Heart right ventricle (tissue), 16 donors: ENCODE measurements around the gene CNOT11. TPM values are rescaled to one million over a fixed set of nuclear protein-coding genes. Genes with fewer than 3 reads are reported as not detected.
A peak's percentile ranks its signal among the peaks of the same experiment; 100 is the strongest.
"Not testable (repeated sequence)": the region's sequence is repeated elsewhere in the genome, so short reads cannot be mapped to it uniquely, and the experiment has no call there.

Experiments used
- ATAC-seq, 8 donors: fragments of 200-7000 bp; cut with Tn5 transposase; one replicate each; pipeline ENCODE4 v1.9.1; 2020; ENCODE audit warnings: mild to moderate bottlenecking in 8 of 8, moderate library complexity in 8 of 8, moderate number of reproducible peaks in 1 of 8
- DNase-seq, 2 donors: peaks; one replicate each; pipeline ENCODE4 v3.0.0-alpha.2; 2020
- H3K27ac ChIP-seq, 10 donors: fragments of 200-600 bp; sonication (generic) in 2 of 10; one replicate each; pipeline versions ENCODE4 v1.5.0 to v1.8.0; 2020 to 2022; ENCODE audit warnings: mild to moderate bottlenecking in 3 of 10
- H3K27me3 ChIP-seq, 7 donors: fragments of 200-600 bp; one replicate each; pipeline ENCODE4 v1.8.0; 2021 to 2022; ENCODE audit warnings: mild to moderate bottlenecking in 2 of 7
- H3K36me3 ChIP-seq, 9 donors: fragments of 200-600 bp; sonication (generic) in 1 of 9; one replicate each; pipeline versions ENCODE4 v1.5.0 to v1.8.0; 2020 to 2022; ENCODE audit warnings: mild to moderate bottlenecking in 2 of 9
- H3K4me1 ChIP-seq, 9 donors: fragments of 200-600 bp; sonication (generic) in 1 of 9; one replicate each; pipeline versions ENCODE4 v1.5.0 to v1.8.0; 2020 to 2022; ENCODE audit warnings: mild to moderate bottlenecking in 4 of 9
- H3K4me3 ChIP-seq, 10 donors: fragments of 200-600 bp; sonication (generic) in 2 of 10; one replicate each; pipeline versions ENCODE4 v1.5.0 to v1.8.0; 2020 to 2022; ENCODE audit warnings: mild to moderate bottlenecking in 7 of 10, moderate library complexity in 2 of 10
- H3K9me3 ChIP-seq, 11 donors: fragments of 200-600 bp in 10 of 11; sonication (generic) in 2 of 11; one replicate each; pipeline versions ENCODE4 v1.5.0 to v1.8.0; 2013 to 2022; ENCODE audit warnings: mild to moderate bottlenecking in 2 of 11, control low read depth in 1 of 11, moderate library complexity in 1 of 11
- CTCF ChIP-seq, 9 donors: fragments of 200-600 bp; sonication (generic) in 2 of 9; IDR thresholded peaks; one replicate each; pipeline versions ENCODE4 v1.5.0 to v1.8.0; 2021 to 2022; ENCODE audit warnings: antibody characterized with exemption in 9 of 9, mild to moderate bottlenecking in 5 of 9, moderate library complexity in 1 of 9
- WGBS, 2 donors: extraction: QIAGEN DNeasy Blood & Tissue Kit; methylation state at CpG; one replicate each; pipeline ENCODE4 v1.1.7; 2013; ENCODE audit warnings: inconsistent platforms in 1 of 2; 5-methylcytosine and 5-hydroxymethylcytosine counted together
- intact Hi-C, 10 donors: fragments of 100-400 bp; cut with DNase I; formaldehyde crosslinking; loops; one replicate each; pipeline versions ENCODE4 v1.11.1 to v1.14.2; 2022
- polyA plus RNA-seq, 2 donors: library from polyadenylated mRNA; stranded (reverse); fragments of 200-250 nt; gene quantifications; one replicate each; pipeline ENCODE4 v1.2.3, GENCODE V29; 2013
- total RNA-seq, 10 donors: library from RNA; stranded (reverse); fragmentation: NEBNext Ultra II Directional in 3 of 10; extraction: Animal tissue kit (Norgen Biotek cat#: 25700) in 3 of 10; gene quantifications; one replicate each; pipeline versions ENCODE4 v1.2.1 to v1.2.4, GENCODE V29; 2021 to 2023
- donor health status: Arrhythmogenic right ventricular cardiomyopathy.
- donor health status: ischemic (EF 13 %, LVEDD 7.1; RV severe dilation, severe dysfunction).
- donor health status: healthy with polysubstance abuse.
- donor health status: DM: no; HTN: yes; CAD: no.
- donor health status: DM: no; HTN: no; CAD: no.
- donor health status: ischemic (EF 25% LVEDD 6.9; RV normal size, moderate dysfunction).
- donor health status: ischemic (EF 25% LVEDD 5.7; RV mildly dilated, moderate dysfunction).
- donor health status: healthy.
- donor health status: DM: yes; HTN: yes; CAD: no.
- donor health status: Ischemic cardiomyopathy.
- donor health status: ischemic (EF 35%, LVEDD 5.7; RV mildly dilated, moderate dysfunction).
- donor health status: nonischemic (EF 11% LVEDD 7.7; RV severe dilation, severe dysfunction).
- donor health status: DM: yes; HTN: yes; CAD: no.
- donor health status: PGD.
- donor health status: ischemic (EF 29% LVEDD 5.4; RV normal size, mild dysfunction).
- donor health status: nonischemic (EF 23%, LVEDD 6.1; RV moderate dilation, normal function).

Gene CNOT11
- total and polyA plus RNA-seq, 12 donors: 14.5 to 77.1 (median 43.8) TPM

- intact Hi-C loops: no loop called here
- no peak for TF ChIP-seq CTCF (IDR thresholded peaks at IDR 0.05)
- peaks cover 0 to 12% (median 0%) of the 10 kb centered on the region in 11 donors for H3K9me3 ChIP-seq
- peak overlapping the region in 1 of 10 donors; percentile 6 for H3K27ac ChIP-seq
- 88 to 92% methylated on average over 12 of the region's 12 CpGs for WGBS, 2 donors
- no peak for ATAC-seq
- H3K27me3 ChIP-seq: no peaks in the 10 kb centered on the region
- peaks cover 0 to 30% (median 15%) of the 10 kb centered on the region in 9 donors for H3K4me1 ChIP-seq
- no peak overlapping the region for H3K4me3 ChIP-seq
- no peaks in the 10 kb centered on the region for H3K36me3 ChIP-seq
- no peak for DNase-seq
These were observed 13.5 kb upstream of the CNOT11 start for GRCh38 chr2:101238930-101239759.

GRCh38 chr2:101239760-101240118 is 12.9 kb upstream of the CNOT11 start:
- Histone ChIP-seq H3K9me3 (peaks cover 0 to 12% (median 0%) of the 10 kb centered on the region in 11 donors), H3K27ac (peak overlapping the region in 2 of 10 donors; percentile 6 to 36), H3K4me1 (peaks cover 0 to 24% (median 9%) of the 10 kb centered on the region in 9 donors)
- intact Hi-C loops, H3K36me3 ChIP-seq, DNase-seq, H3K4me3 ChIP-seq, ATAC-seq, H3K27me3 ChIP-seq: not testable (repeated sequence)
- 73 to 75% methylated on average over 2 of the region's 2 CpGs for WGBS, 2 donors

GRCh38 chr2:101240694-101241093 is 12.0 kb upstream of the CNOT11 start:
- not testable (repeated sequence) for ATAC-seq

GRCh38 chr2:101241158-101241557 is 11.5 kb upstream of the CNOT11 start:
- Histone ChIP-seq H3K4me3 (no peak overlapping the region), H3K36me3 (no peaks in the 10 kb centered on the region), H3K9me3 (peaks cover 0 to 6% (median 0%) of the 10 kb centered on the region in 11 donors), H3K27me3 (no peaks in the 10 kb centered on the region), H3K4me1 (peaks cover 0 to 22% (median 6%) of the 10 kb centered on the region in 9 donors), H3K27ac (peak overlapping the region in 4 of 10 donors; percentile 1 to 36 (median 19))
- TF ChIP-seq CTCF (IDR thresholded peaks at IDR 0.05): no peak
- intact Hi-C loops: no loop called here
- ATAC-seq (no peak), DNase-seq (no peak)
- WGBS, 2 donors: 47 to 52% methylated on average over 5 of the region's 5 CpGs

More at GRCh38 chr2:101240694-101241093, 12.0 kb upstream of the CNOT11 start:
- Histone ChIP-seq H3K27ac (peak overlapping the region in 3 of 10 donors; percentile 1 to 36 (median 2)), H3K9me3 (peaks cover 0 to 10% (median 0%) of the 10 kb centered on the region in 11 donors), H3K4me1 (peaks cover 0 to 22% (median 6%) of the 10 kb centered on the region in 9 donors)
- H3K36me3 ChIP-seq, H3K4me3 ChIP-seq, DNase-seq, H3K27me3 ChIP-seq, intact Hi-C loops: not testable (repeated sequence)
- peak in 7 of 9 donors; percentile 29 to 64 (median 52) for TF ChIP-seq CTCF (IDR thresholded peaks at IDR 0.05)
- 4% methylated on average over 2 of the region's 2 CpGs for WGBS, 2 donors

GRCh38 chr2:101244373-101244772 is 8.3 kb upstream of the CNOT11 start:
- WGBS, 2 donors: 63 to 70% methylated on average over 4 of the region's 4 CpGs
- H3K4me1 ChIP-seq: peaks cover 0 to 14% (median 0%) of the 10 kb centered on the region in 9 donors
- H3K27me3 ChIP-seq, H3K9me3 ChIP-seq, H3K27ac ChIP-seq, DNase-seq, intact Hi-C loops, ATAC-seq, H3K4me3 ChIP-seq, H3K36me3 ChIP-seq: not testable (repeated sequence)

- DNase-seq, intact Hi-C loops: not testable (repeated sequence)
- 98% methylated on average over 12 of the region's 12 CpGs for WGBS, 2 donors
These were observed 7.8 kb upstream of the CNOT11 start for GRCh38 chr2:101244899-101245298.

GRCh38 chr2:101245468-101245867 is 7.2 kb upstream of the CNOT11 start:
- H3K4me3 ChIP-seq, H3K36me3 ChIP-seq, H3K4me1 ChIP-seq, H3K27me3 ChIP-seq, intact Hi-C loops, H3K9me3 ChIP-seq, H3K27ac ChIP-seq, DNase-seq, ATAC-seq: not testable (repeated sequence)
- 95 to 96% methylated on average over 5 of the region's 5 CpGs for WGBS, 2 donors

More at GRCh38 chr2:101244899-101245298, 7.8 kb upstream of the CNOT11 start:
- not testable (repeated sequence) for H3K27me3 ChIP-seq, H3K4me3 ChIP-seq, H3K36me3 ChIP-seq, H3K9me3 ChIP-seq, ATAC-seq, H3K27ac ChIP-seq
- H3K4me1 ChIP-seq: peaks cover 0 to 13% (median 0%) of the 10 kb centered on the region in 9 donors

GRCh38 chr2:101248756-101249155 is 3.9 kb upstream of the CNOT11 start:
- H3K36me3 ChIP-seq, DNase-seq, H3K4me3 ChIP-seq, ATAC-seq, intact Hi-C loops, H3K27me3 ChIP-seq, H3K9me3 ChIP-seq: not testable (repeated sequence)
- 62 to 64% methylated on average over 5 of the region's 5 CpGs for WGBS, 2 donors
- Histone ChIP-seq H3K27ac (peak overlapping the region in 2 of 10 donors; percentile 26 to 56), H3K4me1 (peaks cover 0 to 18% (median 13%) of the 10 kb centered on the region in 9 donors)
